ENCODE measurements around the gene COQ10B. TPM values are rescaled to one million over a fixed set of nuclear protein-coding genes. Genes with fewer than 3 reads are reported as not detected.
A peak's percentile ranks its signal among the peaks of the same experiment; 100 is the strongest.

Gene COQ10B
- total RNA-seq, 1 experiment from 2014 or later, result 23.5 TPM

GRCh38 chr2:197433780-197434438 is 19.4 kb upstream of the COQ10B start:
- no peaks in the 10 kb centered on the region for H3F3A ChIP-seq (ENCODE audit: low read length, unreplicated experiment)
- DNase-seq (no peak), ATAC-seq (no peak)
- H3K36me3 ChIP-seq (ENCODE audit: low read depth, low read length), result no peaks in the 10 kb centered on the region; the same call in 1 of the 2 replicates
- peak overlapping the region; percentile 86; the same call in 1 of the 2 replicates for H2AFZ ChIP-seq (ENCODE audit: low read length)
- H3K4me2 ChIP-seq (ENCODE audit: low read length), result peak overlapping the region; percentile 86
- POLR2A ChIA-PET (ENCODE audit: unreplicated experiment), result no interaction called here
- H3K27ac ChIP-seq (ENCODE audit: low read length), result peak overlapping the region; percentile 69
- H3K79me2 ChIP-seq (ENCODE audit: low read length), result peaks cover 71% of the 10 kb centered on the region
- peaks cover 23% of the 10 kb centered on the region for H3K4me1 ChIP-seq (ENCODE audit: insufficient read depth, low read length)
- no TSS peak for BruUV-seq (replicated peaks)
- H3K4me3 ChIP-seq (ENCODE audit: low read length), result peak overlapping the region; percentile 81
- H3K27me3 ChIP-seq (ENCODE audit: low read length), result no peaks in the 10 kb centered on the region
- H3K9me3 ChIP-seq (ENCODE audit: low read length), result no peaks in the 10 kb centered on the region
- CTCF ChIA-PET, result no interaction called here
- peak overlapping the region; percentile 96 for H3K9ac ChIP-seq (ENCODE audit: low read length)
- intact Hi-C loops (cut with micrococcal nuclease), result loop anchor here (10.0 kb wide), 1 partner anchor 271 kb away; the partner anchor contains the start of gene MARS2
- peaks cover 39% of the 10 kb centered on the region for H4K20me1 ChIP-seq (ENCODE audit: low read length)
- no peak for TF ChIP-seq EZH2 (IDR thresholded peaks at IDR 0.05; ENCODE audit: low read length, unreplicated experiment)
- no peak for TF ChIP-seq EZH2phosphoT487 (IDR thresholded peaks at IDR 0.05; ENCODE audit: borderline replicate concordance, low read length)
- no peak for TF ChIP-seq CTCF (conservative IDR thresholded peaks at IDR 0.05; ENCODE audit: low read depth, low read length)
- H3K9me2 ChIP-seq (replicated peaks; ENCODE audit: low read length), result no peaks in the 10 kb centered on the region

- CTCF ChIA-PET, result no interaction called here
- TSS peak; percentile 63 for BruUV-seq (replicated peaks)
- ATAC-seq (peak; percentile 91), DNase-seq (peak; percentile 98)
- intact Hi-C loops (cut with micrococcal nuclease), result loop anchor here (1.0 to 10.0 kb wide), 2 partner anchors 18 to 270 kb away; partner anchors contain the start of genes COQ10B and MARS2
- H3F3A ChIP-seq (ENCODE audit: low read length, unreplicated experiment), result no peaks in the 10 kb centered on the region
- H3K4me2 ChIP-seq (ENCODE audit: low read length), result peak within 1 kb of the TSS; percentile 90
- no peaks in the 10 kb centered on the region for H3K27me3 ChIP-seq (ENCODE audit: low read length)
- no peaks in the 10 kb centered on the region for H3K9me2 ChIP-seq (replicated peaks; ENCODE audit: low read length)
- H3K9me3 ChIP-seq (ENCODE audit: low read length), result no peaks in the 10 kb centered on the region
- H3K4me3 ChIP-seq (ENCODE audit: low read length), result peak within 1 kb of the TSS; percentile 81
- POLR2A ChIA-PET (ENCODE audit: unreplicated experiment), result interaction anchor here (0.5 to 1.4 kb wide), 4 partner anchors 18 to 701 kb away, joined by 3 to 11 read pairs (median 6); partner anchors contain the start of gene HSPD1
- TF ChIP-seq EZH2phosphoT487 (IDR thresholded peaks at IDR 0.05; ENCODE audit: borderline replicate concordance, low read length) (no peak), EZH2 (IDR thresholded peaks at IDR 0.05; ENCODE audit: low read length, unreplicated experiment) (no peak), CTCF (conservative IDR thresholded peaks at IDR 0.05; ENCODE audit: low read depth, low read length) (no peak)
- peak within 1 kb of the TSS; percentile 76 for H3K27ac ChIP-seq (ENCODE audit: low read length)
- H3K9ac ChIP-seq (ENCODE audit: low read length), result peak within 1 kb of the TSS; percentile 96
- H3K36me3 ChIP-seq (ENCODE audit: low read depth, low read length), result no peaks in the 10 kb centered on the region
- peaks cover 32% of the 10 kb centered on the region for H4K20me1 ChIP-seq (ENCODE audit: low read length)
- peaks cover 23% of the 10 kb centered on the region for H3K4me1 ChIP-seq (ENCODE audit: insufficient read depth, low read length)
- H2AFZ ChIP-seq (ENCODE audit: low read length), result peak within 1 kb of the TSS; percentile 86
- peaks cover 62% of the 10 kb centered on the region for H3K79me2 ChIP-seq (ENCODE audit: low read length)
These were observed 18.5 kb upstream of the COQ10B start, which contains the start of gene SF3B1 for GRCh38 chr2:197434541-197435513. Gene SF3B1 (minus strand): TSS chr2:197435028. CDS start chr2:197434999, 29 bp downstream.
